ENCODE data around the gene FSTL4.

Gene FSTL4

GRCh38 chr5:133612249-133612860 is at the start of gene FSTL4:
Gene FSTL4, minus strand, starts transcription at chr5:133612541.
- peak; percentile 34 for DNase-seq

- DNase-seq: no peak
These were observed 49.0 kb upstream of the FSTL4 start for GRCh38 chr5:133661389-133661788.

GRCh38 chr5:133658327-133658726 is 46.0 kb upstream of the FSTL4 start:
- DNase-seq: no peak

DNA sequence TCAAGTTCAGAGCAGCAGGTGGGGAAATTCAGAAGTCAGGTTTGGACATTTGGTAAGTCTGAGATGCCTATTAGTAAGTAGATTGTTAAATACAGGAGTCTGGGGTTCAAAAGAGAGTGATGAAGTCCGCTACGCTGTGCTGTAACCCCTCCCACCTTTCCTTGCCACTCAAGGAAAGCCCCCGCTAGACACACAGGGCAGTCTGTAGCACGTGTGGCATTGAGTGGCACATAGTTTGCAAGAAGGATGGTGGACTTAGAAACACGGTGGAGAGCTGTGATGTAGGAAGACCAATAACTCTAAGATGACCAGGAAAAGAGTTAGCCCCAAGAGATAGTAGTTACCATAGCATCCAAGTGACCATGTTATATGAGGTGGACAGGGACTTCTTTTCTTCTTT is 44.7 kb upstream of the FSTL4 start:
- DNase-seq: no peak

DNA sequence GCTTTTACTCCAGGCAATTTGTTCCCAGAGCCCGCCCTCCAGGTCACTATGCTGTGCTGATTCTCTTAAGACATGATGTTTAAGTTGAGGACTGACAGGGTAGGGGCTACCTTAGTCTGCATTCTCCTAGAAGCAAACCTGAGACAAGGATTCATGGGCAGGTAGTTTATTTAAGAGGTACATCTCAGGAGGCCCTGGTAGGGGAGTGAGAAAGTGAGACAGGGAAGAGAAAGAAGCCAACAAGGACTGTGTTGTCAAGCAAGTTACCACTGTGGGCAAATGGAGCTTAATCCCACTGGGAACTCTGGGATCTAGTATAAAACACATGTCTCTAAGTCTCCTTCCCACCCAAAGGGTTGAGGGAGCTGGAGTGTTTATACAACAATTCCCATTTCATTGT is 43.6 kb upstream of the FSTL4 start:
- DNase-seq: no peak

- no peak for DNase-seq
These were observed 41.4 kb upstream of the FSTL4 start for GRCh38 chr5:133653760-133654049.

- no peak for DNase-seq
These were observed 40.8 kb upstream of the FSTL4 start for GRCh38 chr5:133652951-133653759.

GRCh38 chr5:133644000-133644865 is 31.9 kb upstream of the FSTL4 start:
- DNase-seq: no peak

DNA sequence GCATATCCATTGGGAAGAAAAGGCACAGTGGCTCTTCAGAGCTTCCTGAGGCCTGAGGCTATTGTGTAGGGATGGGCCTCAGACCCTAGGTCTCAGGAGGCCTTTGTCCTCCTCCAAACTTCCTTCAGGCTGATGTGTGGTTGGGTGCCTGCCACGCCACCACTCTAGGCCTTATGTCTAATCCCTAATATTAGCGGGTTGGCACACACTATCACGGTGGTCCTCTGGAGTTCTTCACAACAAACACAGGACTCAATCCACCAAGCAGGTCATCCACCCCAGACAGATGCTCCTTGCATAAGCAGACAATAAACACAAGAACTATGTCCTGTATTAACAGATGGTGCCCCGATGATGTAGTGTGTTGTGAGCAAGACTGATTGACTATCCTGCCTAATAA is 31.0 kb upstream of the FSTL4 start:
- DNase-seq: no peak

GRCh38 chr5:133642153-133642722 is 29.9 kb upstream of the FSTL4 start:
- DNase-seq: no peak

DNA sequence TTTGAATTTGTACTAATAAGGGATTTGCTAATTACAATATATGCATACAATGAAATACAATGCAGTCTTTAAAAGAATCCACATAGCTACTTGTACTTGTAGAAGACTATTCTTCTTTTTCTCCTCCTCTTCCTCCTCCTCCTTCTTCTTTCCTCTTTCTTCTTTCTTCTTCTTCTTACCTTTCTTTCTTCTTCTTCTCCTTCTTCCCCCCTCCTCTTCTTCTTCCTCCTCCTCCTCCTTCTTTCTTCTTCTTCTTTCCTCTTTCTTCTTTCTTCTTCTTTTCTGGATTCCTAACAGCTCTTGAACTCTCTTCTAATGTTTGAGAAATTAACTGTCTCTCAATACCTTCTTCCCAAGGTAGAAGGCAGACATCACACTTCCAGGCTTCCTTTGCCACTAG is 29.3 kb upstream of the FSTL4 start:
- no peak for DNase-seq

- DNase-seq: no peak
These were observed 27.6 kb upstream of the FSTL4 start for GRCh38 chr5:133639850-133640528.

DNA sequence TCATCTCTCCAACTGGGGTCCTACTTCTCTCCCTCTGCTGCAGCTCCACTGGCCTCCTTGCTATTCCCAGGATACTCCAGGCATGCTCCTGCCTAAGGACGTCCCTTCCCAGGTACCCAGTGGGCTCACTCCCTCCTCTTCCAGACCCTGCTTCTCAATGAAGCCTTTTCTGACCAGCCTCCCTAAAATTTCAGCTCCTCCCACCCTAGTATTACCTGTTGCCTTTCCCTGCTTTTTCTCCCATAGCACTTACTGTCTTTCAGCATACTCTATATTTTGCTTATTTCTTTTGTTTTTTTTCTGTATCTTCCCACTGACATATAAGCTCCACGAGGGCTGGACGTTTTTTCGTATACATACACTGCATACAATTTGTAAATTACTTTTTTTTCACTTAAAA is 26.1 kb upstream of the FSTL4 start:
- no peak for DNase-seq

DNA sequence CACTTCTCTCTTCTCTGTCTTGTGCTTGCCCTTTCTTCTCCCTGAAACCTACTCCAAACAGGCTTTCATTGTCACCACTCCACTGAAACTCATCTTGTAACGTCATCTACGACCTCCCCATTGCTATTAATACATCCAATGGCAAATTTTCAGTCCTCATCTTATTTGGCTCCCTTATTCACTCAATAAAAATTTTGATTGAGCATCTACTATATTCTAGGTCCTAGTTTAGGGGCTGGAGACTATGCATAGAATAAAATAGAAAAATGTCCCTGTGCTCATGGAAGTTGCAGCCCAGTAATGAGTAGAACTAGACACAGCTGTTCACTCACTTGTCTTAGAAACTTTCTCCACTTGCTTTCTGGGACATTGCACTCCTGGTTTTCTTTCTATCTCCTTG is 24.9 kb upstream of the FSTL4 start:
- no peak for DNase-seq

DNA sequence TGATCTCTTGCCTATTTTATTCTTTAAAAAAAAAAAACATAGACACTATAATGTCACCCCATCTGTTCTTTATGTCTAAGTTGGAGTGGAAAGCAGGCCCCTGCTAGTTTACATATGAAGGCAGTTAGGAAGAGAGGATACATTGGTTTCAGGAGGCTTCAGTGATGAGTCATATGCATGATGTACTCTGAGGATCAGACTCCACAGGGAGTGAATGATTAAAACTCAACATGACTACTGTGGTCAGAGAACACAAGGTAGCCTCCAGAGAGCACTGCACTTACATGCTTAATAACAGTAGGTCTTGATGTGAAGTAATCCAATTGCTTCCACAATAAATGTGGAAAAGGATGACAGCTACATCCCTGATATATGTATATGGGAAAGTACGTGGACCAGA is 22.7 kb upstream of the FSTL4 start:
- no peak for DNase-seq

DNA sequence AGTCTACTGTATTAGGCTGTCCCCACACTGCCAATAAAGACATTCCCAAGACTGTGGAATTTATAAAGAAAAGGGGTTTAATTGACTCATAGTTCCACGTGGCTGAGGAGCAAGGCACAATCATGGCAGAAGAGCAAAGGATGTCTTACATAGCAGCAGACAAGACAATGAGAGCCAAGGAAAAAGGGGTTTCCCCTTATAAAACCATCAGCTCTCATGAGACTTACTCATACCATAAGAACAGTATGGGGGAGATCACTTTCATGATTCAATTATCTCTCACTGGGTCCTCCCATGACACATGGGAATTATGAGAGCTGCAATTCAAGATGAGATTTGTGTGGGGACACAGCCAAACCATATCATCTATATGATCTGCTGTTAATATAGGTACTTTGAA is 14.8 kb upstream of the FSTL4 start:
- DNase-seq: no peak

GRCh38 chr5:133624316-133624715 is 12.0 kb upstream of the FSTL4 start:
- DNase-seq: no peak

- DNase-seq: no peak
These were observed 5.8 kb upstream of the FSTL4 start for GRCh38 chr5:133618141-133618540.

DNA sequence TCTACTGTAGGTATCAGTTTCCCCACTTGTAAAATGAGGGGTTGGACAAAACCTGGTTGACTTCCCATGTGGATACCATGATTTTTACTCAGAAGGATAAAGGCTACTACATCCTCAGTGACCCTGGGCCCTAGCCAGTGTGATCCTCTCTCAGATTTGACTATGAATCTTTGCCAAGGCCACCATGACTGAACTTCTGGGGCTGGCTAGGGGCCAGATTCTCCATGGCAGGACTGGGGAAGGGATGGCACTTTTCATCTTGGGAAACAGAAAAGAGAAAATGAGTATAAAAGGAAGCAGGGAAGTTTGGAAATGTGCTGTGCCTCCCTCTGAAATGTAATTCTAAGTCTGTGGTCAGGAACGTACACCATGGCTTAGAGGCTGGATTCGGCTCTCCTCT is 1.4 kb upstream of the FSTL4 start:
- no peak for DNase-seq

GRCh38 chr5:133613184-133613583 is 843 bp upstream of the FSTL4 start:
- DNase-seq: no peak

- DNase-seq: no peak
These were observed 738 bp downstream of the FSTL4 start for GRCh38 chr5:133611357-133612248.
